ENCODE results near the gene CTBP2. TPM values are rescaled to one million over a fixed set of nuclear protein-coding genes. Genes with fewer than 3 reads are reported as not detected.
A peak's percentile ranks its signal among the peaks of the same experiment; 100 is the strongest.

The CTBP2 gene
- total RNA-seq, 3 donors from 2014 or later (not counting 1 experiment from before 2014, with no cell fraction given), result 120 to 179 (median 124) TPM

DNA sequence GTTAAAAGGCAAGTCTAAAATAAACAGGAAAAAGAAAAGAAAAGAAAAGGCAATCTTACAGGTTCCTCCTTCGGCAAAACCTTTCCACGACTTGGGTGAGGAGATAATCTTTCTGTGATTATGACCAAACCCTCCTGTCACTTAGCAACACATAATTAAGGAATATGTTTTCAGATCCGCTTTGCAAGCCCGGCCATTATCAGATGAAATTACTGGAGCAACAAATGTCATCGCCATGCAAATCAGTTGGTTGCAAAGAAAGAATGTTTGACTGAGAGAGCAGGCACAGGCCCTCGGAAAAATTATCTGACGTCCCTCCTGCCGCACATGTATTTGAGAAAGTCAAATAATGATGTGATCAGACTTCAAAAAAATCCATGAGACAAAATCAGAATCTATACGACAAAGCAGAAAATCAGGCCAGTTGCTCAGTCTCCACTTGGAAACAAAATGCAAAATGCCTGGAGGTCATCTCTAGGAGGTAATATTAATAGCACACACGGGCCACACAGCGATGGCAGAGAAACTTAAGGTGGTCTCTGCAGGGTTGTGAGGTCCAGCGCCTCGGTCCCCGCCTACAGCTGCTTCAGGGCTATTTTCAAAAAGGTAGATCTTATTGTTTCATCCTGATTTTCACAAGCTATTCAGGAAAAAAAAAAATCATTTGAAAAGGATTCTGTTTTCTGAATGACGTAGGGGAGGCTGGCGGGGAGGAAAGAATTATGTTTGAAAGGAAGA lies 135.7 kb downstream of the CTBP2 start:
- Histone ChIP-seq H3K36me3 (ENCODE audit: control insufficient read depth, insufficient read depth, low read length) (peaks cover 26% of the 10 kb centered on the region), H3K27ac (ENCODE audit: low read length) (no peak overlapping the region), H3K27me3 (ENCODE audit: control insufficient read depth, insufficient read depth, low read length) (no peaks in the 10 kb centered on the region), H3K4me1 (ENCODE audit: control insufficient read depth, insufficient read depth, low read length) (peaks cover 25% of the 10 kb centered on the region), H3K9me3 (ENCODE audit: control insufficient read depth, insufficient read depth, low read length) (no peaks in the 10 kb centered on the region), H3K4me3 (ENCODE audit: low read length) (no peak overlapping the region)
- intact Hi-C loops (cut with micrococcal nuclease), result no loop called here
- DNase-seq (no peak), ATAC-seq (no peak)
- H3K4me1 Mint-ChIP-seq, result peaks cover 66 to 74% of the 10 kb centered on the region in 2 donors
- H3K4me3 Mint-ChIP-seq, result no peak overlapping the region
- TF ChIP-seq, protein P1, sequence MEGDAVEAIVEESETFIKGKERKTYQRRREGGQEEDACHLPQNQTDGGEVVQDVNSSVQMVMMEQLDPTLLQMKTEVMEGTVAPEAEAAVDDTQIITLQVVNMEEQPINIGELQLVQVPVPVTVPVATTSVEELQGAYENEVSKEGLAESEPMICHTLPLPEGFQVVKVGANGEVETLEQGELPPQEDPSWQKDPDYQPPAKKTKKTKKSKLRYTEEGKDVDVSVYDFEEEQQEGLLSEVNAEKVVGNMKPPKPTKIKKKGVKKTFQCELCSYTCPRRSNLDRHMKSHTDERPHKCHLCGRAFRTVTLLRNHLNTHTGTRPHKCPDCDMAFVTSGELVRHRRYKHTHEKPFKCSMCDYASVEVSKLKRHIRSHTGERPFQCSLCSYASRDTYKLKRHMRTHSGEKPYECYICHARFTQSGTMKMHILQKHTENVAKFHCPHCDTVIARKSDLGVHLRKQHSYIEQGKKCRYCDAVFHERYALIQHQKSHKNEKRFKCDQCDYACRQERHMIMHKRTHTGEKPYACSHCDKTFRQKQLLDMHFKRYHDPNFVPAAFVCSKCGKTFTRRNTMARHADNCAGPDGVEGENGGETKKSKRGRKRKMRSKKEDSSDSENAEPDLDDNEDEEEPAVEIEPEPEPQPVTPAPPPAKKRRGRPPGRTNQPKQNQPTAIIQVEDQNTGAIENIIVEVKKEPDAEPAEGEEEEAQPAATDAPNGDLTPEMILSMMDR (IDR thresholded peaks at IDR 0.05), result no peak
- H3K27ac Mint-ChIP-seq, result peak overlapping the region; percentile 64 to 83
- no peaks in the 10 kb centered on the region for H3K9me3 Mint-ChIP-seq
- 88% methylated on average over 15 of the region's 16 CpGs for WGBS (ENCODE audit: insufficient coverage)
- H3K36me3 Mint-ChIP-seq, result no peaks in the 10 kb centered on the region
- no peaks in the 10 kb centered on the region for H3K27me3 Mint-ChIP-seq (ENCODE audit: low read depth in 2 of 2)

- H3K4me1 Mint-ChIP-seq, result peaks cover 69 to 76% of the 10 kb centered on the region in 2 donors
- H3K4me1 ChIP-seq (ENCODE audit: control insufficient read depth, insufficient read depth, low read length), result peaks cover 31% of the 10 kb centered on the region
- DNase-seq (no peak), ATAC-seq (no peak)
- no peaks in the 10 kb centered on the region for H3K27me3 ChIP-seq (ENCODE audit: control insufficient read depth, insufficient read depth, low read length)
- H3K9me3 ChIP-seq (ENCODE audit: control insufficient read depth, insufficient read depth, low read length), result no peaks in the 10 kb centered on the region
- no peak overlapping the region for H3K4me3 ChIP-seq (ENCODE audit: low read length)
- H3K27me3 Mint-ChIP-seq (ENCODE audit: low read depth in 2 of 2), result no peaks in the 10 kb centered on the region
- no peak overlapping the region for H3K27ac ChIP-seq (ENCODE audit: low read length)
- H3K27ac Mint-ChIP-seq, result peak overlapping the region; percentile 64 to 83
- TF ChIP-seq, protein P1 (IDR thresholded peaks at IDR 0.05), result no peak
- H3K36me3 Mint-ChIP-seq, result no peaks in the 10 kb centered on the region
- intact Hi-C loops (cut with micrococcal nuclease), result no loop called here
- H3K36me3 ChIP-seq (ENCODE audit: control insufficient read depth, insufficient read depth, low read length), result peaks cover 26% of the 10 kb centered on the region
- 93% methylated on average over 26 of the region's 26 CpGs for WGBS (ENCODE audit: insufficient coverage)
- H3K4me3 Mint-ChIP-seq, result no peak overlapping the region
- H3K9me3 Mint-ChIP-seq, result no peaks in the 10 kb centered on the region
These were observed 136.4 kb downstream of the CTBP2 start for GRCh38 chr10:125023862-125024496.

DNA sequence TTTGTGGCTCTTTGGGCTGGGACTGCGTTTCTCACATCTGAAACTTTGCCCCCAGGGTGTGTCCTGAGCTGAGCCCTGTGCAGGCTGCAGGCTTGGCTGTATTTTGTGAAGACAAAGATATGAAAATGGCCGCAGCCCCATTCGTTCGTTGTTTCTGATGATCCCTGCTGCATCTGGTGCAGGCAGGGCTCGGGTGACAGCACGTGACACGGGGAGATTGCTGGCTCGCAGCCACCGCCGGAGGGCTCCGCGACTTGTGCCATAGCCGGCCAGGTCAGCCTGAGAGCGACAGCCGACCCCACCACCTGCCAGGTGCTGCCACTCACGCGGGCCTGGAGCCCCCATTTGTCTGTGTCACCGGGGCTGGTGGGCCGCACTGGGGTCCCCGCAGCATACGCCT lies 137.1 kb downstream of the CTBP2 start:
- DNase-seq (no peak), ATAC-seq (no peak)
- Histone ChIP-seq H3K9me3 (ENCODE audit: control insufficient read depth, insufficient read depth, low read length) (no peaks in the 10 kb centered on the region), H3K4me1 (ENCODE audit: control insufficient read depth, insufficient read depth, low read length) (peaks cover 37% of the 10 kb centered on the region), H3K36me3 (ENCODE audit: control insufficient read depth, insufficient read depth, low read length) (peaks cover 26% of the 10 kb centered on the region), H3K27ac (ENCODE audit: low read length) (no peak overlapping the region), H3K27me3 (ENCODE audit: control insufficient read depth, insufficient read depth, low read length) (no peaks in the 10 kb centered on the region), H3K4me3 (ENCODE audit: low read length) (no peak overlapping the region)
- TF ChIP-seq, protein P1 (IDR thresholded peaks at IDR 0.05), result no peak
- peak overlapping the region; percentile 49 to 83 for H3K27ac Mint-ChIP-seq
- 94% methylated on average over 21 of the region's 21 CpGs for WGBS (ENCODE audit: insufficient coverage)
- H3K9me3 Mint-ChIP-seq, result no peaks in the 10 kb centered on the region
- no peaks in the 10 kb centered on the region for H3K36me3 Mint-ChIP-seq
- no peaks in the 10 kb centered on the region for H3K27me3 Mint-ChIP-seq (ENCODE audit: low read depth in 2 of 2)
- no peak overlapping the region for H3K4me3 Mint-ChIP-seq
- intact Hi-C loops (cut with micrococcal nuclease), result no loop called here
- peaks cover 69 to 77% of the 10 kb centered on the region in 2 donors for H3K4me1 Mint-ChIP-seq

Measured in natural killer cell (primary cell).